HG03159 (cell line): Measurements from ENCODE around the gene TIMM8A.

ENCODE experiments used
- ATAC-seq: cut with Tn5 transposase; IDR thresholded peaks from one replicate; pipeline ENCODE4 v1.9.1; 2021; ENCODE audit warnings: mild to moderate bottlenecking, moderate library complexity; ENCODE audit not compliant: unreplicated experiment

Gene TIMM8A, protein sequence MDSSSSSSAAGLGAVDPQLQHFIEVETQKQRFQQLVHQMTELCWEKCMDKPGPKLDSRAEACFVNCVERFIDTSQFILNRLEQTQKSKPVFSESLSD

GRCh38 chrX:101348452-101349192 is at the start of gene TIMM8A:
Gene TIMM8A, minus strand, starts transcription at chrX:101348742. Its CDS starts 78 bp downstream, at chrX:101348664.
- peak; percentile 98 for ATAC-seq

- no peak for ATAC-seq
Observed at GRCh38 chrX:101397779-101398178, 49.2 kb upstream of the TIMM8A start.

- no peak for ATAC-seq
Observed at GRCh38 chrX:101395789-101396188, 47.2 kb upstream of the TIMM8A start.

GRCh38 chrX:101394372-101394771 is 45.8 kb upstream of the TIMM8A start:
- no peak for ATAC-seq

- no peak for ATAC-seq
Observed at GRCh38 chrX:101393530-101394305, 45.2 kb upstream of the TIMM8A start.

GRCh38 chrX:101391831-101392230 is 43.3 kb upstream of the TIMM8A start:
- no peak for ATAC-seq

- peak; percentile 68 for ATAC-seq
Observed at GRCh38 chrX:101390664-101391525, 42.4 kb upstream of the TIMM8A start, which contains the start of gene RPL36A. Gene RPL36A, plus strand, starts transcription at chrX:101391011. Its CDS starts 33 bp downstream, at chrX:101391044.

DNA sequence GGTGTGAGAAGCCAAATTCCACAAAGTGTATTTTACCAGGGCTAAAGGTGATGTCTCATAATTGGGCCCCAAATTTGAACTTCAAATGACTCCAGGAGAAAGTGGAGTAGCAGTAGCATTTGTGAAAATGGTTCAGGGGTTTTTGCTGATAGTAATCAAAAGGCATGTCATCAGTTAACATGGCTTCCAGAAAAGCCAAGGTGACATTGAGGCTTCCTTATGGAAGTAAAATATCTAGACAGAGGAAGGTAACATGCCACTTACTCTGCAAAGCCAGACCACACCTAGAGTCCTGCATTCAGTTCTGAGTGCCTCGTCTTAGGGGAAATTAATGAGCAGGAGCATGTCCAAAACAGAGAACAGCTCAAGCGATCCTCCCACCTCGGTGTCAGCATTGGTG is 40.1 kb upstream of the TIMM8A start:
- no peak for ATAC-seq

DNA sequence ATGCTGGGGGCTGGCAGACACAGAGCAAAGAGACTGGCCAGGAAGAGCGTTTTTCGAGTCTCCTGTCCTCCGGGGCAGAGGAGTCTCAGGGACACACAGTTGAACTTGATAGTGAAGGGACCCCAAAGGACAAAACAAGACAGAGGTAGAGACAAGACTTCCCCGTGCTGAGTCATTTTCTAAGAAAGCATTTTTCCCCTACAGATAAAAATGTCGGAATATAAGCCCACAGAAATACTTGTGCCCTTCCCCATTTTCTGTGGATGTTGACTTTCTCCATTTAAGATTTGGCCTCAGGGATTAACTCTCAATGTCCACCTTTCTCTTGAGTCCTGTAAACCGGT is 38.0 kb upstream of the TIMM8A start:
- ATAC-seq = no peak

- ATAC-seq = peak; percentile 71
Observed at GRCh38 chrX:101385795-101386541, 37.4 kb upstream of the TIMM8A start, which contains the start of gene BTK. Gene BTK, minus strand, starts transcription at chrX:101386191. Its CDS starts 10,907 bp downstream, at chrX:101375284.

DNA sequence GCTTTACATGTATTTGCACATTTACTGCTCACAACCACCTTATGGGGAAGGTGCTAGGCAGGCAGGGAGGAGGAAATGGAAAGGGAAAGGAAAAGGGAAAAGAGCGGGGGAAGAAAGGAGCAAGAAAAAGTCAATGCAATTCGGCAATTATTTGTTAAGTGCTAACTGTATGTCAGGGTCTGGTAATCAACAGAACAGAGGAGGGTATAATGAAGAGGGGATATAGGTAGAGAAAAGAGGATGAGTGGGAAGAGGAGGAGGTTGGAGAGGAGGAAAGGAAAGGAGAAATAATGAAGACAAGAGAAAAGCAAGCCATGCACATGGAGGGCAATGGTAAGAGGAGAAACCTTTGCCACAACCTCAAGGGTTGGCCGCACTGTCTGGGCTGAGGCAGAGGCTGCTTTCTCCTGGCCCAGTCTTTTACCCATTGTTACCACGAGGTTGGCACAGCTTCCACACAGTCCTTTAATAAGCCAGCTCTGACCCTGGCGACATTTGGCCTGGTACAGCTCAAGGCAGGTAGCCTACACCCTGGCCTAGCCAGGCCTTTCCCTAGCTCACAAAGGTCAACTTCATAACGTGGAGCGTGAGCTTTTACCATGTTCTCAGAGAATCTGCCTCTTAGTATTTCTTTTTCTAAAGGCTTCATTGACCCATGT is 36.6 kb upstream of the TIMM8A start:
- ATAC-seq = no peak

- ATAC-seq = peak; percentile 71
Observed at GRCh38 chrX:101383679-101384205, 35.2 kb upstream of the TIMM8A start.

DNA sequence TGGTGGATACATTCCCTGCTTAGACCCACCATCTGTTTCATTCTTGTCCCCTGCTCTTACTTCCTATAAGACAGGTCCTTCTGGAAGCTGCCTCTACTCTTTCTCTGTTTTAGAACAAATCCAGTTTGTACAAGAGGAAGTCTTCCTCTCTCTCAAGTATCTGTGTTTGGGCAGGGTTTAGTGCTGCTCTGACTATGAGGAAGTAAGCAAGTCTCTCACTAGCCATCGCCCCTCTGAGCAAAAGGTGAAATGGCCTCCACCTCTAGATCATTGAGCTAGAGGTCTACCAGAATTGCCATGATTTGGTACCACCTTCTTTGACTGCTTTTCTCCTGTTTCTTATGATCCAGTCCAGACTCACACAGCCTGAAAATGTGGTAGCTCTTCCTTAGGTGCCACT is 29.0 kb upstream of the TIMM8A start:
- ATAC-seq = no peak

- peak; percentile 74 for ATAC-seq
Observed at GRCh38 chrX:101370888-101371504, 22.5 kb upstream of the TIMM8A start.

DNA sequence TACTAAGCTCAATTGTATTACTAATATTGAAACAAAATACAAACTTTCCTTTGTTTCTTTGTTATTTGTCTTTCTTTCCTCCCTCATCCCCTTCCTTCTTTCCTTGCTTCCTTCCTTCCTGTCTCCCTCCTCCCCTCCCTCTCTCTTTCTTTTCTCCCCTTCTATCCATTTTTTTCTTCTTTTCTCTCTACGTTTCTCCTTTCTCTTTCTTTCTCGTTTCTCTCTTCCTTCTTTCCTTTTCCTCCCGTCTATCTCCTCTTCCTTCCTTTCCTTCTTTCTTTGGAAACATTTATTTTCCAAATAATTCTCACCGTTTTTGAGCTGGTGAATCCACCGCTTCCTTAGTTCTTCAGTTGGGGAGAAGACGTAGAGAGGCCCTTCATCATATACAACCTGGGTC is 21.1 kb upstream of the TIMM8A start:
- no peak for ATAC-seq

GRCh38 chrX:101368800-101369199 is 20.3 kb upstream of the TIMM8A start:
- no peak for ATAC-seq

DNA sequence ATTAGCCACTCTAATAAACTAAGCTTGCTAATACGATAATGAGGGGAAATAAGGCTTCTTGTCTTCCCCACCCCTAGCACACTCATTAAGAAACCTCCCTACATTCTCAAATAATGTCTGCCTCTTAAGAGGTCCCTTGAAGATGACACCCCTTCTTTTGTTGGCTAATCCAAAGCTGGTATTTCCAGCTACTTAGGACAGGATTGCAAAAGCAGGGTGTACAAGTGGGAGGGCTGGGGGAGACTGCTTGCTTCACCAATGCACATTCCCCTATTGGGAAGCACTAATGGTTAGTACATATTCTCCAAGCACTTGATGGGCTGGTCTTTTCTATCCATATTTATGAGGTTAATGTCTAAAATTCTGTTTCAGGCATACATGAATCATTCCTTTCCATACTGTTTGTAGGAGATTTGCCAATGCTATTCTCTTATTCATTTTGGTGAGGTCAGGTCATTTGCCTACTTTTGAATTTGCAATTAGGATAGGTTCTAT is 16.8 kb upstream of the TIMM8A start:
- ATAC-seq = no peak

DNA sequence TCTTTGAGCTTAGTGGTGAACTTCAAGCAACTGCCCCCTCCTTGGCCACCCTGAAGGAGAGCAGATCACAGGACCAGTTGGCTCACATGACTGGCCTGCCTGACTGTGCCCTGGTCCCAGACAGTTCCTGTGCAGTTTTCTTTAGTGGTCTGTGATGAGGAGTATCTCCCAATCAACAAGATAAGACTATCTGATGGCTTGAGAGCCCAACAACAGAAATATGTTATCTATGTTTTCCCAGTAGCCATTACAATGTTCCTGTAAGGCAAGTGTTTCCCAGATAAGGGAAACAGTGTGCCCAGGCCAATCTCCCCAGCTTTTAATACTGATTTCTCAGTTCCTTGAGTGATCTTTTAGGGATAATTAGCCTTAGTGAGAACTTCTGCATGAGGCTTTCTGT is 14.2 kb upstream of the TIMM8A start:
- no peak for ATAC-seq

DNA sequence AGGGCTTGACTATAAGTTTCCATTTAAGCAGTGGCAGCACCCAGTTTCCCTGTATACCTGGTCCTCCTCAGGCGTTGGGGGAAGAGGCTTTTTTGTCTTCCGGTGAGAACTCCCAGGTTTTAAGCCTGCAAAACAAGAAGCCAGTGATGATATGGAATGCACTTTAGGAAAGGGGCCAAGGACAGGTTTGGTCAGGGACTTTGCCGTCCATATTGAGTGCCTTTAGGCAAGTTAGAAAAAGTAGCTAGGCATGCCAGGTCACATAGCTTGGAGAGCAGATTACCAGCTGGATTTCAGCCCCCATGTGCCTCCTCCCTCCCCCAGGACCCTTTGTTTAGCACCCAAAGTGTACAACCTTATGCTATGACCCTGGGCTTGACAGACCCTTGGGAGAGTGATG is 13.6 kb upstream of the TIMM8A start:
- ATAC-seq = no peak
